ENCODE data around the gene MBP.

GRCh38 chr18:76963936-76964335, 168.6 kb downstream of the MBP start:
- TF ChIP-seq RAD21 (IDR thresholded peaks at IDR 0.05; ENCODE audit: low read length) = no peak
- no peak for TF ChIP-seq CTCF (conservative IDR thresholded peaks at IDR 0.05; ENCODE audit: low read depth, low read length)
- no peak for TF ChIP-seq RFX5 (IDR thresholded peaks at IDR 0.05; ENCODE audit: low read depth, low read length)
- no peak for TF ChIP-seq MXI1 (IDR thresholded peaks at IDR 0.05; ENCODE audit: borderline replicate concordance, low read depth, low read length)
- no peak for TF ChIP-seq FOS (IDR thresholded peaks at IDR 0.05; ENCODE audit: low read depth, low read length)

Measured in IMR-90 (cell line).